DMS53 treated with DMSO at 0.1 percent for 48 hours (cell line): Measurements from ENCODE around the gene OR4F17.
"Not testable (repeated sequence)": the region's sequence is repeated elsewhere in the genome, so short reads cannot be mapped to it uniquely, and the experiment has no call there.

ENCODE experiments used
- DNase-seq: peaks from one replicate; lab custom pipeline; 2025; ENCODE audit not compliant: unreplicated experiment; lab: John Stamatoyannopoulos, UW

Gene OR4F17, protein sequence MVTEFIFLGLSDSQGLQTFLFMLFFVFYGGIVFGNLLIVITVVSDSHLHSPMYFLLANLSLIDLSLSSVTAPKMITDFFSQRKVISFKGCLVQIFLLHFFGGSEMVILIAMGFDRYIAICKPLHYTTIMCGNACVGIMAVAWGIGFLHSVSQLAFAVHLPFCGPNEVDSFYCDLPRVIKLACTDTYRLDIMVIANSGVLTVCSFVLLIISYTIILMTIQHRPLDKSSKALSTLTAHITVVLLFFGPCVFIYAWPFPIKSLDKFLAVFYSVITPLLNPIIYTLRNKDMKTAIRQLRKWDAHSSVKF

DNA sequence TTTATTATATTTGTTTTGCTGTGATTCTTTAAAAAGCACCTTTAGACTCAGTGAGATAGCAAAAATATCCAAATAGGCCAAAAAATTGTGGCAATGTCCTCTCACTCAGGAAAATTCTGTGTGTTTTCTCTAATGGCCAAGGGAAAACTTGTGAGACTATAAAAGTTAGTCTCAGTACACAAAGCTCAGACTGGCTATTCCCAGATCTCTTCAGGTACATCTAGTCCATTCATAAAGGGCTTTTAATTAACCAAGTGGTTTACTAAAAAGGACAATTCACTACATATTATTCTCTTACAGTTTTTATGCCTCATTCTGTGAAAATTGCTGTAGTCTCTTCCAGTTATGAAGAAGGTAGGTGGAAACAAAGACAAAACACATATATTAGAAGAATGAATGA, at the start of gene OR4F17:
TSS of gene OR4F17 (plus strand) at position 301 of the 400 bp plus-strand sequence. CDS start 3,575 bp downstream, outside the sequence.
- DNase-seq = not testable (repeated sequence)

- DNase-seq = not testable (repeated sequence)
Measured at GRCh38 chr19:70793-71192, 36.1 kb upstream of the OR4F17 start.

DNA sequence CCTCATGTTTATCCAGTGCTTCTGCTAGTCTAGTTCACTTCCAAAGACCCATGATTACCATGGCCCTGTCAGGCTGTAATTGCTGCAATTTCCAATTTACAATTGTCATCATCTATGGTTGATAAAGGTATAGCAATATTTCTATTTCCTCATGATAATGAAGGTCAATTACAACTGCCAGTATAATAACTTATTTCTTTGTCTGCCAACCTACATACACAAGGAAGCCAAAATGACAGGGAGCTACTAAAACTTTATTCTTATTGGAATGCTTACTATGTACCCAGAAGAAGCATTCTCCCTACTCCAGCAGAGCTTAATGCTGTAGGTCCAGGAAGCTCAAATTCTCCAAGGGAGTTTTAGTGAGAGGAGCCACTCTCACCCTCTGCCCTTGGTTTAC, 24.0 kb upstream of the OR4F17 start:
- not testable (repeated sequence) for DNase-seq

- not testable (repeated sequence) for DNase-seq
Measured at GRCh38 chr19:83626-84025, 23.3 kb upstream of the OR4F17 start.

DNA sequence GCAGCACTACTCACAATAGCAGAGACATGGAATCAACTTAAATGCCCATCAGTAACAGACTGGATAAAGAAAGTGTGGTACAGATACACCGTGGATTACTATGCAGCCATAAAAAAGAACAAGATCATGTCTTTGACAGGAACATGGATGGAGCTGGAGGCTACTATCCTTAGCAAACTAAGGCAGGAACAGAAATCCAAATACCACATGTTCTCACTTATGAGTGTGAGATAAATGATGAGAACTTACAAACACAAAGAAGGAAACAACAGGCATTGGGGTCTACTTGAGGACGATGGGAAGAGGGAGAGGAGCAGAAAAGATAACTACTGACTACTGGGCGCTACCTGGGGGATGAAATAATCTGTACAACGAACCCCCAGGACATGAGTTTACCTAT, 16.2 kb upstream of the OR4F17 start:
- DNase-seq = not testable (repeated sequence)

DNA sequence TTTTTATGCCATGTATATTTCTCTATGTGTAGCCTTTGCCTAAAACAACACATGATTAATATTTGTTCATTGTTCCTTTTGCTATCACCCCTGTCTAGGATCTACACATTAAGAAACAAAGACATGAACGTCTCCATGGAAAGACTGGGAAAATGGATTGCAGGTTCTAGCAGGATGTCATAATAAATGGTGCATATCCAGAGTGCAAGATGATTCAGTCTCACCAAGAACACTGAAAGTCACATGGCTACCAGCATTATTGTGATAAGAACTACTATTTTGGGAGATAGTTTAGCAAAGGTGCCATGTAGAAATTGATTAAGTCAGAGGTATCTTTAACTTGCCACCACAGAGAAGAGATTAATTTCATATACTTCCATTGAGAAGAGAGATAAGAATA, 12.1 kb upstream of the OR4F17 start:
- not testable (repeated sequence) for DNase-seq

- not testable (repeated sequence) for DNase-seq
Measured at GRCh38 chr19:97647-98046, 9.3 kb upstream of the OR4F17 start.

DNA sequence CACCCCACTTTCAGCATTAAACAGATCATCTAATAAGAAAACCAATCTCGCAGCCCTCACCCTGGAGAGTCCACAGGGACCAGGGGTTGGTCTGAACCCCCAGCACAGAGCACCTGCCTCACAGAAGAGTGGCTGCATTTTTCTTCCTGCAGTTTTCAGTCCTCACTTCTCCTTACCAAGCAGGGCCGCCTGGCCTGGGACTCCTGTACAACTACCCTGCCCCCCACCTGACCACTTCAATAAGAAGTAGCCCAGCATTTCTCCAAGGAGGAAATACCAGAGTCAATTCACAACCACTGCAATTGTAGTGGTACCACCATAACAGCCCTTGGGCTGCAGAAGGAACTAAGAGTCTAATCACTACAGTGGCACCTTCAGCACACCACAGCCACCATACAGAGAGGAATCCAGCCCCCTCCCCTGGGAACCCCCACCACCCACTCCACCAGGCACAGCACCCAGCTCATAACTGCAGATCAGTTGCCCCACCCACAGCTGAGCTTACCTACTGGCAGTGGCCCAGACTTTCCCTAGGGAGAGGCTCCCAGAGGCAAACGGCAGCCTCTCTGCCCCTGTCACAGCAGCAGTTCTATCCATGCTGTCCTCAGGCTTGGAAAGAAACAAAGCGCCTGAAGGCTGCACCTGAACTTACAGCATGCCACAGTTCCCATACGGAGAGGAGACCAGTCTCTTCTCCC, 13.7 kb downstream of the OR4F17 start:
- not testable (repeated sequence) for DNase-seq
